ENCODE results near the gene GPRIN3. TPM values are rescaled to one million over a fixed set of nuclear protein-coding genes. Genes with fewer than 3 reads are reported as not detected.

The GPRIN3 gene
- polyA plus RNA-seq, 1 donor (not counting 4 experiments of a cell fraction or from before 2014, with no cell fraction given) = not detected

- no peaks in the 10 kb centered on the region for H3K36me3 ChIP-seq (ENCODE audit: control insufficient read depth in 2 of 2, extremely low read depth in 1 of 2, insufficient read depth in 2 of 2, low read length in 2 of 2)
- FAIRE-seq (no peak), DNase-seq (ENCODE audit: low read depth, low spot score) (no peak)
- no peaks in the 10 kb centered on the region for H3K4me1 ChIP-seq (ENCODE audit: control insufficient read depth, extremely low read depth, insufficient read depth, low read length)
- H3K4me3 ChIP-seq (ENCODE audit: control insufficient read depth in 2 of 3, extremely low read depth in 1 of 3, insufficient read depth in 2 of 3, low read depth in 1 of 3, low read length in 3 of 3) = no peak overlapping the region
- no peak overlapping the region for H3K9ac ChIP-seq (ENCODE audit: control insufficient read depth, extremely low read depth, insufficient read depth, low read length)
- no peaks in the 10 kb centered on the region for H3K79me2 ChIP-seq (ENCODE audit: control insufficient read depth, insufficient read depth, low read length)
- H3K27me3 ChIP-seq (ENCODE audit: control insufficient read depth, extremely low read depth, insufficient read depth, low read length) = peaks cover 24% of the 10 kb centered on the region
- no peak overlapping the region for H3K27ac ChIP-seq (ENCODE audit: control insufficient read depth, insufficient read depth, low read length)
- H3K9me1 ChIP-seq (ENCODE audit: control insufficient read depth, extremely low read depth, insufficient read depth, low read length) = no peaks in the 10 kb centered on the region
- no peak overlapping the region for H3K4me2 ChIP-seq (ENCODE audit: control insufficient read depth, extremely low read depth, insufficient read depth, low read depth, low read length)
- dilution Hi-C loops (cut with MboI; ENCODE audit: extremely low pct_ligation_motif_present, low sequenced_read_pairs) = no loop called here
- H2AFZ ChIP-seq (ENCODE audit: control insufficient read depth, low read length) = no peak overlapping the region
- no peaks in the 10 kb centered on the region for H3K9me3 ChIP-seq (ENCODE audit: control insufficient read depth, low read depth, low read length)
- no peaks in the 10 kb centered on the region for H4K20me1 ChIP-seq (ENCODE audit: control insufficient read depth, extremely low read depth, insufficient read depth, low read length)
- TF ChIP-seq, protein P1, sequence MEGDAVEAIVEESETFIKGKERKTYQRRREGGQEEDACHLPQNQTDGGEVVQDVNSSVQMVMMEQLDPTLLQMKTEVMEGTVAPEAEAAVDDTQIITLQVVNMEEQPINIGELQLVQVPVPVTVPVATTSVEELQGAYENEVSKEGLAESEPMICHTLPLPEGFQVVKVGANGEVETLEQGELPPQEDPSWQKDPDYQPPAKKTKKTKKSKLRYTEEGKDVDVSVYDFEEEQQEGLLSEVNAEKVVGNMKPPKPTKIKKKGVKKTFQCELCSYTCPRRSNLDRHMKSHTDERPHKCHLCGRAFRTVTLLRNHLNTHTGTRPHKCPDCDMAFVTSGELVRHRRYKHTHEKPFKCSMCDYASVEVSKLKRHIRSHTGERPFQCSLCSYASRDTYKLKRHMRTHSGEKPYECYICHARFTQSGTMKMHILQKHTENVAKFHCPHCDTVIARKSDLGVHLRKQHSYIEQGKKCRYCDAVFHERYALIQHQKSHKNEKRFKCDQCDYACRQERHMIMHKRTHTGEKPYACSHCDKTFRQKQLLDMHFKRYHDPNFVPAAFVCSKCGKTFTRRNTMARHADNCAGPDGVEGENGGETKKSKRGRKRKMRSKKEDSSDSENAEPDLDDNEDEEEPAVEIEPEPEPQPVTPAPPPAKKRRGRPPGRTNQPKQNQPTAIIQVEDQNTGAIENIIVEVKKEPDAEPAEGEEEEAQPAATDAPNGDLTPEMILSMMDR (optimal IDR thresholded peaks at IDR 0.05 in 1 of 3, IDR thresholded peaks at IDR 0.05 in 1 of 3, conservative IDR thresholded peaks at IDR 0.05 in 1 of 3; ENCODE audit: extremely low read depth in 1 of 3, insufficient read depth in 2 of 3, low read length in 3 of 3) = no peak
- no peak for TF ChIP-seq EZH2 (IDR thresholded peaks at IDR 0.05; ENCODE audit: low read length)
Measured at GRCh38 chr4:89305712-89306437, 1.7 kb downstream of the GPRIN3 start.

DNA sequence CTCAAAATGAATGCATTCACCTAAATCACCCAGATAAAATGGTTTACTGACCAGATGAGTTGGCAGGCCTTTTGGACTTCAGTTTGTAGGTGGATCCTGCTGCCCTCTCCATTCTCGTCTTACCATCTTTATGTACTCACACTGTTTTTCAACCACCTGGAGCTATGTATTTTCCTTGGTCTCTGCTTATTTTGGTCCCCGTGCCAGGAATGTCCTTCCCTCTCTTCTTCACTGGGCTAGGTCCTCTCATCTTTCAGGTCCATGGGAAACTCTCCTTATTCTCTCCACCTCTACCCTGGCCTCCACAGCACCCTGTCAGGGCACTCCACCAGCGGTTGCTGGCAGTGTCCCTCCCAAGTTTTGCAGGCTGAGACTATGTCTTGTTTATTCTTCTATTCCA lies 2.6 kb downstream of the GPRIN3 start:
- Histone ChIP-seq H3K4me2 (ENCODE audit: control insufficient read depth, extremely low read depth, insufficient read depth, low read depth, low read length) (no peak overlapping the region), H3K4me1 (ENCODE audit: control insufficient read depth, extremely low read depth, insufficient read depth, low read length) (no peaks in the 10 kb centered on the region), H3K4me3 (ENCODE audit: control insufficient read depth in 2 of 3, extremely low read depth in 1 of 3, insufficient read depth in 2 of 3, low read depth in 1 of 3, low read length in 3 of 3) (no peak overlapping the region), H3K27me3 (ENCODE audit: control insufficient read depth, extremely low read depth, insufficient read depth, low read length) (peaks cover 24% of the 10 kb centered on the region), H3K9me1 (ENCODE audit: control insufficient read depth, extremely low read depth, insufficient read depth, low read length) (no peaks in the 10 kb centered on the region), H3K9ac (ENCODE audit: control insufficient read depth, extremely low read depth, insufficient read depth, low read length) (no peak overlapping the region), H3K36me3 (ENCODE audit: control insufficient read depth in 2 of 2, extremely low read depth in 1 of 2, insufficient read depth in 2 of 2, low read length in 2 of 2) (no peaks in the 10 kb centered on the region), H3K79me2 (ENCODE audit: control insufficient read depth, insufficient read depth, low read length) (no peaks in the 10 kb centered on the region), H3K9me3 (ENCODE audit: control insufficient read depth, low read depth, low read length) (no peaks in the 10 kb centered on the region), H3K27ac (ENCODE audit: control insufficient read depth, insufficient read depth, low read length) (no peak overlapping the region), H4K20me1 (ENCODE audit: control insufficient read depth, extremely low read depth, insufficient read depth, low read length) (no peaks in the 10 kb centered on the region), H2AFZ (ENCODE audit: control insufficient read depth, low read length) (no peak overlapping the region)
- no peak for TF ChIP-seq EZH2 (IDR thresholded peaks at IDR 0.05; ENCODE audit: low read length)
- TF ChIP-seq, protein P1 (optimal IDR thresholded peaks at IDR 0.05 in 1 of 3, IDR thresholded peaks at IDR 0.05 in 1 of 3, conservative IDR thresholded peaks at IDR 0.05 in 1 of 3; ENCODE audit: extremely low read depth in 1 of 3, insufficient read depth in 2 of 3, low read length in 3 of 3) = no peak
- dilution Hi-C loops (cut with MboI; ENCODE audit: extremely low pct_ligation_motif_present, low sequenced_read_pairs) = no loop called here
- FAIRE-seq (no peak), DNase-seq (ENCODE audit: low read depth, low spot score) (no peak)

Measured in keratinocyte (primary cell).